ENCODE results near the gene TENT4B.

Gene TENT4B

DNA sequence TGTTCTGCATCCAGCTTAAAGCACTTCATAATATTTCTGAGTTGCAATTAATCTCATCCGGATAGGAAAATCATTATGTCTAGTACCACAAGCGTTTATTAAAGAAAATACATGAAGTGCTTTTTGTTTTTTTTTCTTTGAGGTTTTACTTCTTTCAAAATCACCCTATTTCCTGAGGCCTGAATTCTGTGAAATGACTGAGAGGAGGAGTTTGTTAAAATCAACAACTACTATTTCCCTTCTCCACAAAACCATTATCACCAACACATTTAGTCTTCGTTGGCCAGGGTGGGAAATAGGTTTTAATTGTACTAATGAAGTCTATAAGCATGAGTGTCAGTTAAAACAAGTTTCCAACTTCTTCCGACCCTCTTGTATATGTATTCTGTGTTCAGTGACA, 62.6 kb downstream of the TENT4B start:
- no peak for DNase-seq (ENCODE audit: low read depth)
- no peak overlapping the region for H3K4me3 ChIP-seq (ENCODE audit: low read length)
- TF ChIP-seq CTCF (IDR thresholded peaks at IDR 0.05; ENCODE audit: insufficient read depth, low read depth, low read length, missing control alignments), result no peak

GRCh38 chr16:50216231-50216630, 63.1 kb downstream of the TENT4B start:
- no peak for DNase-seq (ENCODE audit: low read depth)
- TF ChIP-seq CTCF (IDR thresholded peaks at IDR 0.05; ENCODE audit: insufficient read depth, low read depth, low read length, missing control alignments), result no peak
- no peak overlapping the region for H3K4me3 ChIP-seq (ENCODE audit: low read length)

DNA sequence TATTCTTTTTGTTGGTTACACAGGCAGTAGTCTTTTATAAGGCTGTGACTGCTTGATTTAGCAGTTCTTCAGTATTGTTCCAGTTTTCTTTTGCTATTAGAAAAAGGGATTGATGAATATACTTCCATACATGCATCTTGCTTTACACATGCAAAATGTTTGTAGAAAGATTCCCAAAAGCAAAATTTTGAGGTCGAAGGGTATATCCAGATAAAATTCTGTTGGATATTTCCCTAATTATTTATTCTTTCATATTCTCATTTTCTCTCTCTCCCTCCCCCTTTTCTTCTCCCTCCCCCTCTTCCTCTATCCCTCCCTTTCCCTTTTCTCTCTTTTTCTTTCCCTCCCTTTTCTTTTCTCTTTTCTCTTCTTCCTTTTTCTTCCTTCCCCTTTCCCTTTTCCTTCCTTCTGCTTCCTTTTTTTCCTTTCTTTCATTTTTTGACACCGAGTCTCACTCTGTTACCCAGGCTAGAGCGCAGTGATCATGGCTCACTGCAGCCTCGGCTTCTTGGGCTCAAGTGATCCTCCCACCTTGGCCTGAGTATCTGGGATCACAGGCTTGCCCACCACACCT, 66.4 kb downstream of the TENT4B start:
- no peak for TF ChIP-seq CTCF (IDR thresholded peaks at IDR 0.05; ENCODE audit: insufficient read depth, low read depth, low read length, missing control alignments)
- DNase-seq (ENCODE audit: low read depth), result no peak
- H3K4me3 ChIP-seq (ENCODE audit: low read length), result no peak overlapping the region

GRCh38 chr16:50224286-50224685, 71.2 kb downstream of the TENT4B start:
- TF ChIP-seq CTCF (IDR thresholded peaks at IDR 0.05; ENCODE audit: insufficient read depth, low read depth, low read length, missing control alignments), result no peak
- no peak for DNase-seq (ENCODE audit: low read depth)
- H3K4me3 ChIP-seq (ENCODE audit: low read length), result no peak overlapping the region

DNA sequence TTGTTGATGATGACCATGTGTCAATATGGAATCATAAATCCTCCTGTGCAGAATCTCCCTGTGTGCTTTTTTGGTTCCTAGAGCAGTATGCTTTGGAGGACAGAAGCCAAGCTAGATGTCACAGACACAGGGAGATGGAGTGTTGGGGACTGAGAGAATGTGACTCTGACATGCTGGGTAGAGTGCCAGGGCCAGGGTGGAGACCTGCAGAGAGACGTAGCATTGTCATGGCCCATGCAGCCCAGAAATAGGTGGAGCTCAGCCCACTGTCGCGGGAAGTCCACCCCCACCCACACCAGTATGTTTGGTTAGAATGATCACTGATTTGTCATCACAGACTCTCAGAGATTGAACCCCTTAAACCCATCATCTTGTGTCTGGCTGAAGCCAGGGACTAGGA, 74.0 kb downstream of the TENT4B start:
- DNase-seq (ENCODE audit: low read depth), result no peak
- no peak for TF ChIP-seq CTCF (IDR thresholded peaks at IDR 0.05; ENCODE audit: insufficient read depth, low read depth, low read length, missing control alignments)
- H3K4me3 ChIP-seq (ENCODE audit: low read length), result no peak overlapping the region

DNA sequence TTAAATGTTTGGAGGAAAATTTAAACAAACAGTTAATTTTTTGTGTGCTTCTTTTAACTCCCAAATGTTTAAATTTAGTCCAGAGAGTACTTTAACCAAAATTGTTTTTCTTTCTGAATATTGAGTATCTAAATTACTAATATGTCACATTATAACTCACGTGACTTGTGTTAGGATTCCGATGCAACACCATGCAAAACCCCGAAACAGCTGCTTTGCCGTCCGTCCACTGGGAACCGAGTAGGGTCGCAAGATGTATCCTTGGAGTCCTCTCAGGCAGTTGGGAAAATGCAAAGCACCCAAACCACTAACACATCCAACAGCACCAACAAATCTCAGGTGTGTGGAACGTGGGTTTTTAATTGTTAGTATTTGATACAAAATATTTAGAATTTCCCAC, 74.6 kb downstream of the TENT4B start:
- DNase-seq (ENCODE audit: low read depth), result no peak
- H3K4me3 ChIP-seq (ENCODE audit: low read length), result no peak overlapping the region
- TF ChIP-seq CTCF (IDR thresholded peaks at IDR 0.05; ENCODE audit: insufficient read depth, low read depth, low read length, missing control alignments), result no peak

DNA sequence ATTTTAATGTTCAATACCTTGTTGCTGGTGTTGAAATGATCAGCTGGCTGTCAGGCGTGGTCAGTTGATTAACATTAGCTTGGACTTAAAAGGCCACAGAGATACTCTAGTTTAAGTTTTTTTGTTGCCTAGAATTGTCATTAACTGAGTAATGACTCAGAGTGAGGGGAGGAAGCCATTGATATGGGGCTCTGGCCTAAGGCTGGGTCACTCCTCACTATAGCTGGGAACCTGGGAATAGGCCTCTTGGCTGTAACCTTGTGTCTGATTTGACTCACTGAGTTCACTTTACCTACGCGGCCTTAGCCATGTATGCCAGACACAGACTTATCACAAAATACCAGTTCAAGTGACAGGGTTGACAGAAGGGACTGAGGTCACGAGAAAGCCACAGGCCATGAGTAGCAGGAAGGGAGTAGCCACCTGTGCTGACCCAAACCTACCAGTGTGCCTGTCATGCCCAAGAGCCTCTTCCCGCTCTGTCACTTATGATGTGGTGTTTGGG, 75.3 kb downstream of the TENT4B start:
- no peak for TF ChIP-seq CTCF (IDR thresholded peaks at IDR 0.05; ENCODE audit: insufficient read depth, low read depth, low read length, missing control alignments)
- no peak overlapping the region for H3K4me3 ChIP-seq (ENCODE audit: low read length)
- DNase-seq (ENCODE audit: low read depth), result no peak

All from epithelial cell of esophagus (primary cell).